HG03060 (cell line): ENCODE measurements around the gene TRIM72.
"Not testable (repeated sequence)": the region's sequence is repeated elsewhere in the genome, so short reads cannot be mapped to it uniquely, and the experiment has no call there.

ENCODE experiments used
- ATAC-seq: cut with Tn5 transposase; IDR thresholded peaks from one replicate; pipeline ENCODE4 v1.9.1; 2021; ENCODE audit warnings: low read depth, moderate number of reproducible peaks; ENCODE audit not compliant: unreplicated experiment

TRIM72 gene

GRCh38 chr16:31190818-31191444, 23.0 kb upstream of the TRIM72 start:
- ATAC-seq: no peak

GRCh38 chr16:31191697-31192428, 22.1 kb upstream of the TRIM72 start:
- no peak for ATAC-seq

- no peak for ATAC-seq
These were observed 20.9 kb upstream of the TRIM72 start for GRCh38 chr16:31192856-31193642.

- ATAC-seq: no peak
These were observed 20.0 kb upstream of the TRIM72 start for GRCh38 chr16:31193874-31194273.

GRCh38 chr16:31194898-31195297, 19.0 kb upstream of the TRIM72 start:
- ATAC-seq: no peak

- ATAC-seq: not testable (repeated sequence)
These were observed 18.1 kb upstream of the TRIM72 start for GRCh38 chr16:31195861-31196260.

GRCh38 chr16:31196324-31197088, 17.4 kb upstream of the TRIM72 start:
- no peak for ATAC-seq

GRCh38 chr16:31198207-31198882, 15.6 kb upstream of the TRIM72 start:
- no peak for ATAC-seq

GRCh38 chr16:31199430-31200041, 14.4 kb upstream of the TRIM72 start:
- no peak for ATAC-seq

GRCh38 chr16:31200111-31200510, 13.8 kb upstream of the TRIM72 start:
- ATAC-seq: not testable (repeated sequence)

GRCh38 chr16:31200821-31201568, 12.9 kb upstream of the TRIM72 start:
- ATAC-seq: no peak

GRCh38 chr16:31201582-31202413, 12.1 kb upstream of the TRIM72 start:
- ATAC-seq: no peak

- no peak for ATAC-seq
These were observed 11.2 kb upstream of the TRIM72 start, which contains the start of gene PYCARD for GRCh38 chr16:31202414-31203375. Gene PYCARD, minus strand, starts transcription at chr16:31202760. Its CDS starts 70 bp downstream, at chr16:31202690.

GRCh38 chr16:31204871-31205666, 8.8 kb upstream of the TRIM72 start:
- ATAC-seq: no peak

- no peak for ATAC-seq
These were observed 7.1 kb upstream of the TRIM72 start for GRCh38 chr16:31206776-31207175.

GRCh38 chr16:31213342-31213741, 577 bp upstream of the TRIM72 start:
- no peak for ATAC-seq
